GM19397 (cell line): ENCODE measurements around the gene KMT5C.
"Not testable (repeated sequence)": the region's sequence is repeated elsewhere in the genome, so short reads cannot be mapped to it uniquely, and the experiment has no call there.

Experiments used
- ATAC-seq: cut with Tn5 transposase; IDR thresholded peaks from one replicate; pipeline ENCODE4 v1.9.1; 2021; ENCODE audit warnings: mild to moderate bottlenecking, moderate library complexity; ENCODE audit not compliant: unreplicated experiment

Gene KMT5C

GRCh38 chr19:55316646-55317045, 23.0 kb upstream of the KMT5C start:
- ATAC-seq = no peak

- ATAC-seq = no peak
Observed at GRCh38 chr19:55319785-55320184, 19.9 kb upstream of the KMT5C start.

- no peak for ATAC-seq
Observed at GRCh38 chr19:55320844-55321419, 18.7 kb upstream of the KMT5C start.

GRCh38 chr19:55321466-55322137, 18.1 kb upstream of the KMT5C start:
- no peak for ATAC-seq

- ATAC-seq = no peak
Observed at GRCh38 chr19:55322204-55322885, 17.3 kb upstream of the KMT5C start.

GRCh38 chr19:55324662-55325061, 15.0 kb upstream of the KMT5C start:
- ATAC-seq = no peak

- ATAC-seq = no peak
Observed at GRCh38 chr19:55325172-55325571, 14.5 kb upstream of the KMT5C start, which contains the start of gene TMEM150B. TMEM150B (minus strand) TSS chr19:55325341; CDS start chr19:55321036, 4,305 bp downstream.

GRCh38 chr19:55328774-55329318, 10.8 kb upstream of the KMT5C start:
- not testable (repeated sequence) for ATAC-seq

- not testable (repeated sequence) for ATAC-seq
Observed at GRCh38 chr19:55329791-55330190, 9.9 kb upstream of the KMT5C start.

GRCh38 chr19:55333870-55334269, 5.8 kb upstream of the KMT5C start:
- ATAC-seq = no peak

- ATAC-seq = no peak
Observed at GRCh38 chr19:55336101-55336500, 3.6 kb upstream of the KMT5C start.

- ATAC-seq = no peak
Observed at GRCh38 chr19:55339889-55340783, 460 bp downstream of the KMT5C start.

GRCh38 chr19:55340784-55341147, 1.1 kb downstream of the KMT5C start:
- ATAC-seq = no peak

- no peak for ATAC-seq
Observed at GRCh38 chr19:55341171-55341588, 1.5 kb downstream of the KMT5C start.

- ATAC-seq = no peak
Observed at GRCh38 chr19:55341595-55342531, 2.2 kb downstream of the KMT5C start.

GRCh38 chr19:55344444-55344843, 4.8 kb downstream of the KMT5C start:
- ATAC-seq = no peak

- ATAC-seq = no peak
Observed at GRCh38 chr19:55345101-55345817, 5.6 kb downstream of the KMT5C start.

- ATAC-seq = no peak
Observed at GRCh38 chr19:55345818-55346724, 6.4 kb downstream of the KMT5C start.
